HG03378 (cell line): Measurements from ENCODE around the gene C4orf33.
"Not testable (repeated sequence)": the region's sequence is repeated elsewhere in the genome, so short reads cannot be mapped to it uniquely, and the experiment has no call there.

ENCODE experiments used
- ATAC-seq: cut with Tn5 transposase; IDR thresholded peaks from one replicate; pipeline ENCODE4 v1.9.1; 2021; ENCODE audit warnings: mild to moderate bottlenecking, moderate library complexity; ENCODE audit not compliant: unreplicated experiment

The C4orf33 gene

GRCh38 chr4:129095811-129096454 is at the start of gene C4orf33:
Gene C4orf33, plus strand, starts transcription at chr4:129096152. Its CDS starts 6,459 bp downstream, at chr4:129102611.
- peak; percentile 45 for ATAC-seq

DNA sequence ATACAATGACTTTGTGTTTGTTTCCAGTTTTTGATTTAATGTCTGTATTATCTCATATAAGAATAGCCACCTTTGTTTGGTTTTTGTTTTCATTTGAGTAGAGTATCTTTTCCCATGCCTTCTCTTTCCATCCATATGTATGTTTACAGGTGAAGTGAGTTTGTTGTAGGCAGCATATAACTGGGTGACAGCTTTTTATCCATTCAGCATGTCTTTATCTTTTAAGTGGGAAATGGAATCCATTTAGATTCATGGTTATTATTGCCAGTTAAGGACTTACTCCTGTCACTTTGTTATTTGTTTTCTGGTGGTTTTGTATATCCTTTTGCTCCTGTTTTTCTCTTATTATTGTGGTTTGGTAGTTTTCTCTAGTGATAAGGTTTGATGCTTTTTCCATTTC is 36.9 kb upstream of the C4orf33 start:
- no peak for ATAC-seq

DNA sequence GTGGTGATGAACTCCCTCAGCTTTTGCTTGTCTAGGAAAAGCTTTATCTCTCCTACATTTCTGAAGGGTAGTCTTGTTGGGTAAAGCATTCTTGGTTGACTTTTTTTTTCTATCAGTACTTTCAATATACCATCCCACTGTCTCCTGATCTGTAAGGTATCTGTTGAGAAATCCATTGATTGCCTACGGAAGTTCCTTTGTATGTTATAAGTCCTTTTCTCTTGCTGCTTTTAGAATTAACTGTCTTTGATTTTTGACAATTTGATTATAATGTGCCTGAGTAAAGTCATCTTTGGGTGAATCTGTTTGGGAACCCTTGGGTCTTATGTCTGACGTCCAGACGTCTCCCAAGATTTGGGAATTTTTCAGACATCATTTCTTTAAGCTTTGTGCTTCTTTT is 33.4 kb upstream of the C4orf33 start:
- no peak for ATAC-seq

- ATAC-seq = no peak
Measured at GRCh38 chr4:129063640-129064039, 32.3 kb upstream of the C4orf33 start.

DNA sequence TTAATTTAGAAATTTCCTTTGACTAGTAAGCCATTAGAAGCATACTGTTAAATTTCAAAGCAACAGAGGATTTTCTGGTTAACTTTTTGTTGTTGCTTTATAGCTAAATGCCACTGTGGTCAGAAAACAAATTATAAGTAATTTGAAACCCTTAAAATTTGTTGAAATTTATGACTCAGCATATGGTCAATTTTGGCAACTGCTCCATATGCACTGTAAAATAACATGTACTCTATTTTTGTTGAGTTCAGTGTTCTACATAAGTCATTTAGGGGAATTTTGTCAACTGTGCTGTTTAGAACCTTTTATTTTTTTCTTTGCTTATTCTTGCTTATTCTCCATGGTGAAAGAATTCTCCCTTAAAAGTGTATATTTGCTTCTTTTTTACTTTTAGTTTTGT is 31.2 kb upstream of the C4orf33 start:
- no peak for ATAC-seq

DNA sequence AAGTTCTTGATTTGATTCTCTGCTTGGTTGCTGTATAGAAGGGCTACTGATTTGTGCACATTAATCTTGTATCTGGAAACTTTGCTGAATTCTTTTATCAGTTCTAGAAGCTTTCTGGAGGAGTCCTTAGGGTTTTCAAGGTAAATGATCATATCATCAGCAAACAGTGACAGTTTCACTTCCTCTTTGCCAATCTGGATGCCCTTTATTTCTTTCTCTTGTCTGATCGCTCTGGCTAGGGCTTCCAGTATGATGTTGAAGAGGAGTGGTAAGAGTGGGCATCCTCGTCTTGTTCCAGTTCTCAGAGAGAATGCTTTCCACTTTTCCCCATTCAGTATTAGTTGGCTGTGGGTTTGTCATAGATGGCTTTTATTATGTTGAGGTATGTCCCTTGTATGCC is 26.4 kb upstream of the C4orf33 start:
- not testable (repeated sequence) for ATAC-seq

DNA sequence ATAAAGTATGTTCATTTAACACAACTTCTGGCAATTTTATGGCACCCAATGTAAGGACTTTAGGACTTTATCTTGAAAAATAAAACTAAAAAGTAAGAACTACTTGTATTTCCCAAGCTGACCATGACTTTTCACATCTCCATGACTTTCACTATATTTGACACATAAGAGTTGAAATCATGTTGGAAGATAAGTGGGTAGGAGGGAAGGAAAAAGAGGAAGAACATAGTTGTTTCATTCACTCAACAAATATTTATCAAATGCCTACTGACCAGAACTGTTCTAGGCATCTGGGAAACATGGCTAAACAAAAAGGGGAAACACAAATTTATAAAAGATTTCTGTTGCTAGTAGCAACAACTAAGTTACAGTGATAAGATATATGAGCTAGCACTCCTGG is 18.6 kb upstream of the C4orf33 start:
- no peak for ATAC-seq

GRCh38 chr4:129080129-129080528 is 15.8 kb upstream of the C4orf33 start:
- no peak for ATAC-seq

DNA sequence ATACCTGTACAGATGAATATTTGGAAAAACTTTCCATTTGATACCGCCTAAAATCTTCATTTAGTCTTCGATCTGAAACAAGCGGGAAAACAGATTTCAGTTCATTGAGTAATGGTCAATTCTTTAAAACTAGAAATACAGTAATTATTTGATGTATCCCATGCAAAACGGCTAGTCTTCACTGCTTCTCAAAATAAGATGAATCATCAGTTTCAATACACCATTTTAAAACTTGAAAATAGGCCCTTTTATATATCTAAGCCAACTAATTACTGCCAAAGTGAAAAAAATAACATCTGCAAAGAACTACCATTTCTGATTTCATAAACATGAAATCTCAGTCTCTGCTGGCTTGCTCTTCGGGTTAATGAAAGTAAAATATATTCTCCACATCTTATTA is 13.7 kb upstream of the C4orf33 start:
- no peak for ATAC-seq

- no peak for ATAC-seq
Measured at GRCh38 chr4:129085472-129085871, 10.5 kb upstream of the C4orf33 start.

GRCh38 chr4:129087516-129087915 is 8.4 kb upstream of the C4orf33 start:
- no peak for ATAC-seq

- no peak for ATAC-seq
Measured at GRCh38 chr4:129092631-129093190, 3.2 kb upstream of the C4orf33 start.

GRCh38 chr4:129093191-129093920 is 2.6 kb upstream of the C4orf33 start, which contains the start of gene SCLT1:
Gene SCLT1, minus strand, starts transcription at chr4:129093539. Its CDS starts 436 bp downstream, at chr4:129093103.
- ATAC-seq = peak; percentile 91

DNA sequence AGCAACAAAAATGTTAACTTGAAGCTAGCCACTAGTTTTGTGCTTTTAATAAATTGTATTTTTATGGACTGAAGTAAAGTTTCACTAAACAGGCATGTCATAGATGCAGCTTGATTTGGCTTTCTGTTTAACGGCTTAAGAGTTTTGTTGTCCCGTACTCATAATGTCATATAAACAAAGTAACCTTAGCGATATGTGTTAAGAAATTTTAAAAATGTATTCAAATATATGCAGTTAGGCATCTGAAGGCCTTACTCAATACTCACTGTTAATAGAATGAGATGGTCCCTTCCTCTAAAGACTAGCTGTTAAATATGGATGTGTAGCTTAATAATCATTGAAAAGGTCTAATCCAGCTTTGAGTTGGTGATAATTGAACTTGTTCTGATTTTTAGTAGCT is 1.6 kb upstream of the C4orf33 start:
- ATAC-seq = no peak

- ATAC-seq = no peak
Measured at GRCh38 chr4:129098531-129099001, 2.6 kb downstream of the C4orf33 start.

DNA sequence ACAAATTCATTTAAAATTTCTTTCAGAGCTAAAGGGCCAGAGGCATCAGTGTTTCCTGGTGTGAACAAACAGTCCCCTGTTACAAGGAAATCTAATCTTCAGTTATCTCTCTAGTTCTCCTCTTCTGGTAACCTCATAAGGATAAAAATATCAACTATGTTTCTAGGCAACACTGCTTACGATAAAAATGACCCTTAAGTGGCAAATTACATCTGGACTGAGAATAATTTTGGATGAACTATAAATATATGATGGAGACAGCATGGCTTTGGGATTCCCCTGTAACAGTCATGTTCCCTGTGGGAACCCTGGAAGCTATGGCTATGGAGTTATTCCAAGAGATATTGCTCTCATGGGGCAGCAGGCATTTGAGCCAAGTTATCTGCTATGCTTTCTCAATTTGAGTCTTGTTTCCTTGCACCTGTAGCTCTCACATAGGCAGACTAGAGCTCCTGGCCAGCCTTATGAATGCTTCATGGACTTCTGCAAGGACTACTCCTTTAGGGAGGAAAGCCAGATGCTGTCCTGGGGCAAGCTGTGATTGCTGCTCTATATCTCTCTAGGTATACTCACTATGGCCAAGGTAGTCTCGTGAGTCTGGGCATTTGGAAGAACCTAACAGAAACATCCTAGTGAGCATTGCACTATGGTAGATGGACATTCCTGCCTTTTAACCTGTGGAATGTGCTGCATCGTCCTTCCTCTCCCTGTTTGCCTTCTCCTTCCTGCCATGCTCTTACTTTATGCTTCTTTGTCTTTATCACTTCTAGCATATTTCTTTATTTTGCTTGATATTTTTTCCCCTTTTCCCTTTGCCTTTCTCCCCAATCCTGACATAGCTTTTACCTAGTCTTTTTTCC is 14.2 kb downstream of the C4orf33 start:
- no peak for ATAC-seq

DNA sequence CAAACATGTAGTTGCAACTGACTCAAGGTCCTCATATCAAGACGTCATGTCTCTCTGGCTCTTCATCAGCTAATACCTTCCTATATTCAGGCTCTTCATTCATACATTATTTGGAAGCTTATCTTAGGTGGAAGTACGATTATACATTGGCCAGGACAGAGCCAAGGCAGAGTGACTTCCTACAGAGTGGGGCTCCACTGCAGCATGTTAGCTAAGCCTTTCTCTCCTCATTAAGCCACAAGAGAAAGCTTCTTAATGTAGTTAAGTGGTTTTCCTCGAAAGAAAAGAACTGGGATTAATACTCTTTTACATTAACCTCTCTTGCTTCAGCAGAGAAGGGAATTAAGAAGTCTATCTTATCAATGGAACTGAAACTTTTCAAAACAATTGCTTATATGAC is 15.0 kb downstream of the C4orf33 start:
- no peak for ATAC-seq

DNA sequence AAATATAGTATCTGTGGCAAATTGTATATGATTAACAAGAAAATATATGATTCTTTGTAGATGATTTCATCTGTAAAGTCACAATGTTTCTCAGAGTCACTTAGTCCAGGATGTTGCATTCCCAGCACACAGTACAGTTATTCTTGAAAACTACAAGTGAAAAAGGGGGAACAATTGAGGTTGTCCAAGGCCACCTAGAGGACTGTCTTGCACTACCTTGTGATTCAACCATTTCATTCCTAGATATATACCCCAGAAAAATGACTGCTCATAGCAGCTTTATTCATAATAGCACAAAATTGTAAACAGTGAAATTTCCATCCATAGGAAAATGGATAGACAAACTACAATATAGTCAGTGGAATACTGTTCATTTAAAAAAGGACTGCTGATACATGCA is 16.0 kb downstream of the C4orf33 start:
- no peak for ATAC-seq

- no peak for ATAC-seq
Measured at GRCh38 chr4:129113434-129113833, 17.5 kb downstream of the C4orf33 start.

GRCh38 chr4:129113919-129114318 is 18.0 kb downstream of the C4orf33 start:
- ATAC-seq = no peak

DNA sequence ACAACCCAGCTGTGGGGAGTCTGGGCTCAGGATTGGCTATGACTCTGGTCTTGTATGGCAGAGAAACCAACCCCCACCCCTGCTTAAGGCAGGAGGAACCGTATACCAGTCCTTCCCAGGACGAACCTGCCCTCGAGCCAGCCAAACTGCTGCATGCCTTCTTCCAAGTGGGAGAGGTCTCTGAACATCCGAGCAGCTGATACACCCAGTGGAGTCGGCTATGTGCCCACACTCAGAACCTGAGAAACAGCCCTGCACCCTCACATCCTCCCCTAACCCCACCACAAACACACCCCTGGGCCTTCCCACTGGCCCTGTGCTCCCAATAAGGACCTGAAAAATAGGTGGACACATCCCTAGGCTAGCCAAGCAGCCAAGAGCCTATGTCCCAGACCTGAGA is 21.8 kb downstream of the C4orf33 start:
- ATAC-seq = no peak
